ENCODE data around the gene SLC38A6.

DNA sequence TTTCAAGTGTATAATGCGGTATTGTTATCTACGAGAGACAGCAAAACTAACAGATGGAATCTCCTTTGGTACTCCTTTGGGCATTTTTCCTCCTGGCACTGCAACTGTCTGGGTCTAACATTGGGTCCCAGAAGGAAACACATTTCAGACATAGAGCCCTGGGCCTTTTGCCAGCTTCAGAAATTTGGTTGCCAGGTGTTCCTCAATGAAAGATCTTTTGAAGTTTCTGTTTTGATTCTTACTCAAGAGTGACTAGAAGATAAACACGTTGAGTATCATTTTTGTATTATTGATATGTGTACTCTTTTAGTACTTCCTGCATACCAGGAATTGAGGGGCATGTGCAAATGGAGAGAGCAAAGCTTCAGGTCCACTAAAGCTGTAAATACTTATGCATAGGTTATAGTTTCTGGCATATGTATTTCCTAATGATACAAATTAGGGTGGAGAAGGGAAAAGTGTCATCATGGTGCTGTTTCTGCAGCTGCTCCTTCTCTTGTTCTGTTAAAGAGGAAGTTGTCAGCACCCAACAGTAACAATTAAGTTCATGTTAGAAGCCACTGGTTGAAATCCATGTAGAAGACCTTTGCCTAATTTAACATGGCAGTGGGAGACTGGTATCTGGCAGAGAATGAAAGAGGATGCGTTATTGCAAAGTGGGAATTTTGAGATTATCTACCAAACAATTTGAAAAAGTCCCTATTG is 53.5 kb downstream of the SLC38A6 start:
- TF ChIP-seq POLR2A (IDR thresholded peaks at IDR 0.05): no peak
- TF ChIP-seq, protein P1, sequence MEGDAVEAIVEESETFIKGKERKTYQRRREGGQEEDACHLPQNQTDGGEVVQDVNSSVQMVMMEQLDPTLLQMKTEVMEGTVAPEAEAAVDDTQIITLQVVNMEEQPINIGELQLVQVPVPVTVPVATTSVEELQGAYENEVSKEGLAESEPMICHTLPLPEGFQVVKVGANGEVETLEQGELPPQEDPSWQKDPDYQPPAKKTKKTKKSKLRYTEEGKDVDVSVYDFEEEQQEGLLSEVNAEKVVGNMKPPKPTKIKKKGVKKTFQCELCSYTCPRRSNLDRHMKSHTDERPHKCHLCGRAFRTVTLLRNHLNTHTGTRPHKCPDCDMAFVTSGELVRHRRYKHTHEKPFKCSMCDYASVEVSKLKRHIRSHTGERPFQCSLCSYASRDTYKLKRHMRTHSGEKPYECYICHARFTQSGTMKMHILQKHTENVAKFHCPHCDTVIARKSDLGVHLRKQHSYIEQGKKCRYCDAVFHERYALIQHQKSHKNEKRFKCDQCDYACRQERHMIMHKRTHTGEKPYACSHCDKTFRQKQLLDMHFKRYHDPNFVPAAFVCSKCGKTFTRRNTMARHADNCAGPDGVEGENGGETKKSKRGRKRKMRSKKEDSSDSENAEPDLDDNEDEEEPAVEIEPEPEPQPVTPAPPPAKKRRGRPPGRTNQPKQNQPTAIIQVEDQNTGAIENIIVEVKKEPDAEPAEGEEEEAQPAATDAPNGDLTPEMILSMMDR (IDR thresholded peaks at IDR 0.05): no peak
